Liver (tissue), 9 donors: Measurements from ENCODE around the gene CNGA3. TPM values are rescaled to one million over a fixed set of nuclear protein-coding genes. Genes with fewer than 3 reads are reported as not detected.

Source experiments
- DNase-seq: peaks from one replicate; pipeline ENCODE4 v3.0.0-alpha.2; 2017; ENCODE audit warnings: low spot score
- H3K27ac ChIP-seq, 2 donors: one replicate each; pipeline ENCODE4 v1.7.0; 2013; ENCODE audit warnings: inconsistent platforms in 2 of 2, low read length in 2 of 2, control low read depth in 1 of 2, low read depth in 1 of 2, mild to moderate bottlenecking in 1 of 2
- H3K27me3 ChIP-seq, 4 donors: one replicate each; pipeline versions ENCODE4 v1.6.1 to v1.7.0; 2013; ENCODE audit warnings: low read length in 3 of 4, inconsistent platforms in 1 of 4, mild to moderate bottlenecking in 1 of 4, moderate library complexity in 1 of 4; ENCODE audit not compliant: control insufficient read depth in 4 of 4, insufficient read depth in 4 of 4
- H3K36me3 ChIP-seq, 4 donors: one replicate each; pipeline versions ENCODE4 v1.6.1 to v1.7.0; 2013; ENCODE audit warnings: low read length in 3 of 4, mild to moderate bottlenecking in 3 of 4, low read depth in 1 of 4, moderate library complexity in 1 of 4; ENCODE audit not compliant: control insufficient read depth in 4 of 4, insufficient read depth in 3 of 4
- H3K4me1 ChIP-seq, 4 donors: one replicate each; pipeline versions ENCODE4 v1.6.1 to v1.7.0; 2013; ENCODE audit warnings: low read length in 3 of 4, mild to moderate bottlenecking in 3 of 4, moderate library complexity in 1 of 4; ENCODE audit not compliant: control insufficient read depth in 4 of 4, insufficient read depth in 4 of 4
- H3K4me3 ChIP-seq, 3 donors: one replicate each; pipeline versions ENCODE4 v1.6.1 to v1.7.0; 2013; ENCODE audit warnings: low read length in 3 of 3, control low read depth in 1 of 3, low read depth in 1 of 3, mild to moderate bottlenecking in 1 of 3
- H3K9ac ChIP-seq, 2 donors: one replicate each; pipeline ENCODE4 v1.7.0; 2013; ENCODE audit warnings: low read length in 2 of 2, mild to moderate bottlenecking in 2 of 2, moderate library complexity in 2 of 2, control low read depth in 1 of 2, low read depth in 1 of 2
- H3K9me3 ChIP-seq, 4 donors: one replicate each; pipeline versions ENCODE4 v1.6.1 to v1.7.0; 2013; ENCODE audit warnings: low read length in 3 of 4; ENCODE audit not compliant: control insufficient read depth in 4 of 4
- EGR1 ChIP-seq, 2 donors: IDR thresholded peaks; 2 replicates each; pipeline ENCODE4 v1.6.1; 2016 to 2018; ENCODE audit warnings: antibody characterized with exemption in 2 of 2, low read depth in 2 of 2
- FOXA1 ChIP-seq: IDR thresholded peaks from 2 replicates; pipeline ENCODE4 v1.6.1; 2016; ENCODE audit warnings: antibody characterized with exemption
- FOXA2 ChIP-seq: IDR thresholded peaks from 2 replicates; pipeline ENCODE4 v1.6.1; 2016; ENCODE audit warnings: antibody characterized with exemption
- GABPA ChIP-seq, 2 donors: IDR thresholded peaks in 1 of 2; conservative IDR thresholded peaks in 1 of 2; 2 replicates each; pipeline ENCODE4 v1.6.1; 2016; ENCODE audit warnings: antibody characterized with exemption in 2 of 2, mild to moderate bottlenecking in 1 of 2, moderate library complexity in 1 of 2
- HNF4G ChIP-seq: IDR thresholded peaks from 2 replicates; pipeline ENCODE4 v1.6.1; 2016; ENCODE audit warnings: antibody characterized with exemption
- JUND ChIP-seq, 2 donors: IDR thresholded peaks; 2 replicates each; pipeline ENCODE4 v1.6.1; 2016; ENCODE audit warnings: antibody characterized with exemption in 2 of 2
- NR2F2 ChIP-seq: IDR thresholded peaks from 2 replicates; pipeline ENCODE4 v1.6.1; 2016; ENCODE audit warnings: antibody characterized with exemption
- RAD21 ChIP-seq, 2 donors: IDR thresholded peaks; 2 replicates each; pipeline ENCODE4 v1.6.1; 2016; ENCODE audit warnings: antibody characterized with exemption in 2 of 2, mild to moderate bottlenecking in 2 of 2
- RXRA ChIP-seq, 2 donors: IDR thresholded peaks; 2 replicates each; pipeline ENCODE4 v1.6.1; 2017 to 2018; ENCODE audit warnings: antibody characterized with exemption in 2 of 2, mild to moderate bottlenecking in 1 of 2
- SP1 ChIP-seq: IDR thresholded peaks from 2 replicates; pipeline ENCODE4 v1.6.1; 2018; ENCODE audit warnings: antibody characterized with exemption, mild to moderate bottlenecking
- TAF1 ChIP-seq: conservative IDR thresholded peaks from 2 replicates; pipeline ENCODE4 v1.6.1; 2016; ENCODE audit warnings: antibody characterized with exemption, mild to moderate bottlenecking
- YY1 ChIP-seq: IDR thresholded peaks from 2 replicates; pipeline ENCODE4 v1.6.1; 2016; ENCODE audit warnings: antibody characterized with exemption, mild to moderate bottlenecking
- WGBS: extraction: QIAGEN DNeasy Blood & Tissue Kit; methylation state at CpG from one replicate; pipeline ENCODE4 v1.1.7; 2013; 5-methylcytosine and 5-hydroxymethylcytosine counted together
- polyA plus RNA-seq, 2 donors: library from polyadenylated mRNA; stranded (reverse) in 1 of 2; unstranded in 1 of 2; fragments of 200-250 nt in 1 of 2; fragments of >200 nt in 1 of 2; fragmentation: Nextera tagmentation in 1 of 2; extraction: Ambion mirVana in 1 of 2; gene quantifications; one replicate each; pipeline versions ENCODE4 v1.2.1 to v1.2.3, GENCODE V29; 2013 to 2015
- total RNA-seq, 2 donors: library from RNA; depleted of rRNA; stranded (reverse); fragments of >200 nt; gene quantifications; one replicate each; pipeline ENCODE4 v1.2.3, GENCODE V29; 2014
- TF ChIP-seq, protein P1 (sequence below): IDR thresholded peaks from 2 replicates; pipeline ENCODE4 v1.6.1; 2016; ENCODE audit warnings: antibody characterized with exemption
- TF ChIP-seq, protein P2 (sequence below): IDR thresholded peaks from 2 replicates; pipeline ENCODE4 v1.6.1; 2016; ENCODE audit warnings: antibody characterized with exemption, mild to moderate bottlenecking
- TF ChIP-seq, protein P3 (sequence below): IDR thresholded peaks from 2 replicates; pipeline ENCODE4 v1.6.1; 2016; ENCODE audit warnings: antibody characterized with exemption
- TF ChIP-seq, protein P4 (sequence below): fragments of 150-350 bp; IDR thresholded peaks from 2 replicates; pipeline ENCODE4 v1.5.1; 2017; ENCODE audit warnings: improper control_type of control experiment, low read depth, low read length; ENCODE audit not compliant: missing input control
- donor health status: healthy.
- donor health status: healthy.
- donor health status: healthy.
- donor health status: healthy.
- donor health status: healthy.

Gene CNGA3
- total and polyA plus RNA-seq, 4 donors = not detected

DNA sequence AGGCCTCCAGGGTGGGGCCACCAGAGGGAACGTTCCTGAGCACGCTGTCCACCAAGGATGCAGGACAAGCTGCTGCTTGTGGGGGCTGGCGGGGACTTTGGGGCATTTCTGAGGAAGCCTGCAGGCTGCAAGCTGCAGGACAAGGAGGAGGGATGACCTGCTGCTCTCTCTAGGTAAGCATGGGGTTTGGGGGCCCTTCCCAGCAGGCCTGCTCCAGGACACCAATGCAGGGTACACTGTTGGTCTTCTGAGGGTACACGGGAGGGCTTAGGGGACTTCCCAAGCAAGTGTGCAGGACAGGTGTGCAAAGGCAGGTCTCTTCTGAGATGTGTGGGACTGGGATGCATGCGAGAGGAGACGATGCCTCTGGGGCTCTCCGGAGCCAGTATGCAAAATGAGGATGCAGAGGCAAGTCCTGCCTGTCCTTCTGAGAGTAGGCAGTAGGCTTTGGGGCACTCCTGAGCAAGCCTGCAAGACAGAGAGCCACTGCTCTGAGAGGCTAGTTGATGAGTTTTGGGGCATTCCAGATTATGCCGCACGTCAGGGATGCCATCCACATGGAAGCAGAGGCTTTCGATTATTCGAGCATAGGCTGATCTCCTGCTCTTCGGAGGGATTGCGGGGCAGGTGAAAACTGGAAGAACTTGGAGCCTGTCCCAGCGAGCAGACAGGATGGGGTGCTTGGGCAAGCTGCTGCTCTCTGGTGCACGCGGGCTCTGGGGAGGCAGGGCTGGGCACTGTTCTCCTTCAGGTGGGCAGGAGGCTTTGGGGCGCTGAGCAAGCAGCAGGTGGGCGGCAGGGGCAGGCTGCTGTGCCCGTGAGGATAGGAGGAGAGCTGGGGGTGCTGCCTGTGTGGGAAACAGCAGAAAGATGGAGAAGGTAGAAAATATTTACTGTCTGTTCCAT, 44.6 kb downstream of the CNGA3 start:
- no peaks in the 10 kb centered on the region for H3K4me1 ChIP-seq
- peaks cover 0 to 4% (median 0%) of the 10 kb centered on the region in 4 donors for H3K27me3 ChIP-seq
- H3K27ac ChIP-seq = no peak overlapping the region
- H3K4me3 ChIP-seq = no peak overlapping the region
- no peaks in the 10 kb centered on the region for H3K9me3 ChIP-seq
- no peak for DNase-seq
- H3K9ac ChIP-seq = no peak overlapping the region
- 88% methylated on average over 19 of the region's 19 CpGs for WGBS
- H3K36me3 ChIP-seq = no peaks in the 10 kb centered on the region
- TF ChIP-seq HNF4G (no peak), GABPA (IDR thresholded peaks at IDR 0.05 in 1 of 2, conservative IDR thresholded peaks at IDR 0.05 in 1 of 2) (no peak), TAF1 (no peak), NR2F2 (no peak)

DNA sequence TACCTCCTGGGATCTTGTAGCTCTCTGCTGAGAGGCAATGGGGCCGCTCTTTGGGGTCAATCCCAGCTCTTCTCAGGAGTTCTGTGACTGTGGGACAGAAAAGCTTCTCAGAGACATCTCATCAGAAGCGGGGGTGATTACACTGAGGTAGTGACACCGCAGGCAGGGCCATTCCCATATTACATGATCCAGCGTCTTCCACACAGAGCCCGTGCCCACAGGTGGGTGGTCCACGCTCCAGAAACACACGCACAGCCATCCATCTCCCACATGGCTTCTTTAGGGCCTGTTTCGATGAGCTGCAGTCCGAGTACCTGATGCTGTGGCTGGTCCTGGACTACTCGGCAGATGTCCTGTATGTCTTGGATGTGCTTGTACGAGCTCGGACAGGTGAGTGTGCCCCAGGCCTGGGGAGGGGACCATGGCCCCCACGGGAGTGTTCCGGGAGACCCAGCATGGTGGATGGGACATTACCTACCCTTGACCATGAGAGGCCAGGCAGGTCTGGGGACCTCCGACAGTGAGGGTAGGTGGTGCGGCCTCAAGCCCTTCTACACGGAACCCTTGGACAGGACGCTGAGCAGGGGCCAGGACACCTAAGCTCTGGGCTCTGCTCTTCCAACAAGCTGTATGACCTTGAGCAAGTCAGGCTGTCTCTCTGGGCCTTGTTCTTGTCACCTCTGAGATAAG, 45.5 kb downstream of the CNGA3 start:
- H3K4me1 ChIP-seq = no peaks in the 10 kb centered on the region
- no peak overlapping the region for H3K9ac ChIP-seq
- H3K27ac ChIP-seq = no peak overlapping the region
- no peak for DNase-seq
- WGBS = 92% methylated on average over 18 of the region's 18 CpGs
- TF ChIP-seq, protein P1, sequence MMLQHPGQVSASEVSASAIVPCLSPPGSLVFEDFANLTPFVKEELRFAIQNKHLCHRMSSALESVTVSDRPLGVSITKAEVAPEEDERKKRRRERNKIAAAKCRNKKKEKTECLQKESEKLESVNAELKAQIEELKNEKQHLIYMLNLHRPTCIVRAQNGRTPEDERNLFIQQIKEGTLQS = no peak
- TF ChIP-seq, protein P2, sequence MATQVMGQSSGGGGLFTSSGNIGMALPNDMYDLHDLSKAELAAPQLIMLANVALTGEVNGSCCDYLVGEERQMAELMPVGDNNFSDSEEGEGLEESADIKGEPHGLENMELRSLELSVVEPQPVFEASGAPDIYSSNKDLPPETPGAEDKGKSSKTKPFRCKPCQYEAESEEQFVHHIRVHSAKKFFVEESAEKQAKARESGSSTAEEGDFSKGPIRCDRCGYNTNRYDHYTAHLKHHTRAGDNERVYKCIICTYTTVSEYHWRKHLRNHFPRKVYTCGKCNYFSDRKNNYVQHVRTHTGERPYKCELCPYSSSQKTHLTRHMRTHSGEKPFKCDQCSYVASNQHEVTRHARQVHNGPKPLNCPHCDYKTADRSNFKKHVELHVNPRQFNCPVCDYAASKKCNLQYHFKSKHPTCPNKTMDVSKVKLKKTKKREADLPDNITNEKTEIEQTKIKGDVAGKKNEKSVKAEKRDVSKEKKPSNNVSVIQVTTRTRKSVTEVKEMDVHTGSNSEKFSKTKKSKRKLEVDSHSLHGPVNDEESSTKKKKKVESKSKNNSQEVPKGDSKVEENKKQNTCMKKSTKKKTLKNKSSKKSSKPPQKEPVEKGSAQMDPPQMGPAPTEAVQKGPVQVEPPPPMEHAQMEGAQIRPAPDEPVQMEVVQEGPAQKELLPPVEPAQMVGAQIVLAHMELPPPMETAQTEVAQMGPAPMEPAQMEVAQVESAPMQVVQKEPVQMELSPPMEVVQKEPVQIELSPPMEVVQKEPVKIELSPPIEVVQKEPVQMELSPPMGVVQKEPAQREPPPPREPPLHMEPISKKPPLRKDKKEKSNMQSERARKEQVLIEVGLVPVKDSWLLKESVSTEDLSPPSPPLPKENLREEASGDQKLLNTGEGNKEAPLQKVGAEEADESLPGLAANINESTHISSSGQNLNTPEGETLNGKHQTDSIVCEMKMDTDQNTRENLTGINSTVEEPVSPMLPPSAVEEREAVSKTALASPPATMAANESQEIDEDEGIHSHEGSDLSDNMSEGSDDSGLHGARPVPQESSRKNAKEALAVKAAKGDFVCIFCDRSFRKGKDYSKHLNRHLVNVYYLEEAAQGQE = no peak
- TF ChIP-seq, protein P3, sequence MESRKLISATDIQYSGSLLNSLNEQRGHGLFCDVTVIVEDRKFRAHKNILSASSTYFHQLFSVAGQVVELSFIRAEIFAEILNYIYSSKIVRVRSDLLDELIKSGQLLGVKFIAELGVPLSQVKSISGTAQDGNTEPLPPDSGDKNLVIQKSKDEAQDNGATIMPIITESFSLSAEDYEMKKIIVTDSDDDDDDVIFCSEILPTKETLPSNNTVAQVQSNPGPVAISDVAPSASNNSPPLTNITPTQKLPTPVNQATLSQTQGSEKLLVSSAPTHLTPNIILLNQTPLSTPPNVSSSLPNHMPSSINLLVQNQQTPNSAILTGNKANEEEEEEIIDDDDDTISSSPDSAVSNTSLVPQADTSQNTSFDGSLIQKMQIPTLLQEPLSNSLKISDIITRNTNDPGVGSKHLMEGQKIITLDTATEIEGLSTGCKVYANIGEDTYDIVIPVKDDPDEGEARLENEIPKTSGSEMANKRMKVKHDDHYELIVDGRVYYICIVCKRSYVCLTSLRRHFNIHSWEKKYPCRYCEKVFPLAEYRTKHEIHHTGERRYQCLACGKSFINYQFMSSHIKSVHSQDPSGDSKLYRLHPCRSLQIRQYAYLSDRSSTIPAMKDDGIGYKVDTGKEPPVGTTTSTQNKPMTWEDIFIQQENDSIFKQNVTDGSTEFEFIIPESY = no peak
- TF ChIP-seq EGR1 (IDR thresholded peaks at IDR 0.05; ENCODE audit: low read depth in 2 of 2) (no peak), YY1 (no peak), FOXA2 (no peak), RXRA (IDR thresholded peaks at IDR 0.05) (no peak), SP1 (no peak), HNF4G (no peak), GABPA (IDR thresholded peaks at IDR 0.05 in 1 of 2, conservative IDR thresholded peaks at IDR 0.05 in 1 of 2) (no peak), NR2F2 (no peak), FOXA1 (no peak), JUND (IDR thresholded peaks at IDR 0.05) (no peak), TAF1 (no peak), RAD21 (IDR thresholded peaks at IDR 0.05) (no peak)
- TF ChIP-seq, protein P4, sequence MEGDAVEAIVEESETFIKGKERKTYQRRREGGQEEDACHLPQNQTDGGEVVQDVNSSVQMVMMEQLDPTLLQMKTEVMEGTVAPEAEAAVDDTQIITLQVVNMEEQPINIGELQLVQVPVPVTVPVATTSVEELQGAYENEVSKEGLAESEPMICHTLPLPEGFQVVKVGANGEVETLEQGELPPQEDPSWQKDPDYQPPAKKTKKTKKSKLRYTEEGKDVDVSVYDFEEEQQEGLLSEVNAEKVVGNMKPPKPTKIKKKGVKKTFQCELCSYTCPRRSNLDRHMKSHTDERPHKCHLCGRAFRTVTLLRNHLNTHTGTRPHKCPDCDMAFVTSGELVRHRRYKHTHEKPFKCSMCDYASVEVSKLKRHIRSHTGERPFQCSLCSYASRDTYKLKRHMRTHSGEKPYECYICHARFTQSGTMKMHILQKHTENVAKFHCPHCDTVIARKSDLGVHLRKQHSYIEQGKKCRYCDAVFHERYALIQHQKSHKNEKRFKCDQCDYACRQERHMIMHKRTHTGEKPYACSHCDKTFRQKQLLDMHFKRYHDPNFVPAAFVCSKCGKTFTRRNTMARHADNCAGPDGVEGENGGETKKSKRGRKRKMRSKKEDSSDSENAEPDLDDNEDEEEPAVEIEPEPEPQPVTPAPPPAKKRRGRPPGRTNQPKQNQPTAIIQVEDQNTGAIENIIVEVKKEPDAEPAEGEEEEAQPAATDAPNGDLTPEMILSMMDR = no peak
- no peak overlapping the region for H3K4me3 ChIP-seq
- H3K27me3 ChIP-seq = peaks cover 0 to 7% (median 0%) of the 10 kb centered on the region in 4 donors
- no peaks in the 10 kb centered on the region for H3K36me3 ChIP-seq
- no peaks in the 10 kb centered on the region for H3K9me3 ChIP-seq
